Measurements from ENCODE around the gene ARHGEF28.

Gene ARHGEF28

DNA sequence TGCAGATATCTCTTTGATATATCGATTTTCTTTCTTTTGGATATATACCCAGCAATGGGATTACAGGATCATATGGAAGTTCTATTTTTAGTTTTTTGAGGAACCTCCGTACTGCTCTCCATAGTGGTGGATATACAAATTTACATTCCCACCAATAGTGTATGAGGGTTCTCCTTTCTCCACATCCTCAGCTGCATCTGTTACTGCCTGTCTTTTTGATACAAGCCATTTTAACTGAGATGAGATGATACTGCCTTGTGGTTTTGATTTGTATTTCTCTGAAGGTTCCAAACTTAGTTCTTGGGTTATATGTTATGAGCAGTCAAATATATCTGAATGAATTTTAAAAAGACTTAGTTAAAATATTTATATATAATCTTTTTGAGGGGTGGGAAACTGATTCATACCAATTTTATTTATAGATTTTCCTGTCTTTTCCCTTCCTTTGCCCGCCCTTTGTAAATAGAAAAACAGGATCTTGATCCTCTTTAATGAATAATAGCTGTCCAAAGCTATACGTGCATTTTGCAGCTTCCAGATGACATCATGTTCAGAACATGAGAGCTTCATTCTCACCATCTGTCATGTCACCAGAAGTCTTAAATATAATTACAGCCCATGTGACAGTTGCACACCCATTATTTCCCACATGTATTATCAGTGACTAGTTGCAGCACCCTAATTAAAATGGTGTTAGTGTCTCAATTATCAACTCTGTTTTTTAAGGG lies 6.2 kb upstream of the ARHGEF28 start:
- ATAC-seq = no peak
- no peak for TF ChIP-seq ZNF70 (CRISPR knock-in tag; IDR thresholded peaks at IDR 0.05)
- TF ChIP-seq ESRRG (CRISPR knock-in tag; IDR thresholded peaks at IDR 0.05) = no peak
- TF ChIP-seq ZFP30 (CRISPR knock-in tag; IDR thresholded peaks at IDR 0.05) = no peak
- no peak for TF ChIP-seq TSHZ2 (CRISPR knock-in tag; IDR thresholded peaks at IDR 0.05)
- TF ChIP-seq ZNF565 (CRISPR knock-in tag; conservative IDR thresholded peaks at IDR 0.05; ENCODE audit: low read depth) = no peak

DNA sequence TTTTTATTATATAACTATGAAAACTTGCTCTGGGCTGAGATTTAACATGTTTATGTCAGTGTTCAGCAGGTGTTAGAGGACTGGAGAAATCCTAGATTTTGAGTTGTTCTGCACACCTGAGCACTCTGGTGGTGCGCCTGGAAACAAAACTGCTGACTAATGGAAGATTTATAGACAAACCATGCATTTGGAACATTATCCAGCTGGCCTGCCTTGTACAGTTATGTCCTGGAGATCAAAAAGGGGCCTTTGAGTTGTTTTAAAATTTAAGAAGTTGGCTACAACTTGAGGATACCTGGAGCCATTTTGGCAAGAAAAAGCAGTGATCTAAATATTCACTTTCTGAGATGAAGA lies 5.7 kb upstream of the ARHGEF28 start:
- TF ChIP-seq TCF4 (CRISPR knock-in tag; IDR thresholded peaks at IDR 0.05; ENCODE audit: borderline replicate concordance) (no peak), TOX (CRISPR knock-in tag; IDR thresholded peaks at IDR 0.05; ENCODE audit: borderline replicate concordance) (no peak), ZC3H10 (CRISPR knock-in tag; IDR thresholded peaks at IDR 0.05) (no peak), ZNF565 (CRISPR knock-in tag; conservative IDR thresholded peaks at IDR 0.05; ENCODE audit: low read depth) (no peak), ZNF70 (CRISPR knock-in tag; IDR thresholded peaks at IDR 0.05) (no peak), CSRNP3 (CRISPR knock-in tag; IDR thresholded peaks at IDR 0.05) (no peak), PPARA (CRISPR knock-in tag; IDR thresholded peaks at IDR 0.05; ENCODE audit: borderline replicate concordance) (no peak), ZFP3 (CRISPR knock-in tag; IDR thresholded peaks at IDR 0.05) (no peak), CSDC2 (CRISPR knock-in tag; IDR thresholded peaks at IDR 0.05) (no peak), ZNF8 (CRISPR knock-in tag; IDR thresholded peaks at IDR 0.05) (no peak), GLIS3 (CRISPR knock-in tag; IDR thresholded peaks at IDR 0.05) (no peak), ISL1 (CRISPR knock-in tag; IDR thresholded peaks at IDR 0.05) (no peak), RARB (CRISPR knock-in tag; IDR thresholded peaks at IDR 0.05) (no peak), SNAI2 (CRISPR knock-in tag; IDR thresholded peaks at IDR 0.05) (no peak), ESRRG (CRISPR knock-in tag; IDR thresholded peaks at IDR 0.05) (no peak), ARNTL (CRISPR knock-in tag; IDR thresholded peaks at IDR 0.05; ENCODE audit: borderline replicate concordance, low read depth) (no peak)
- no peak for ATAC-seq

DNA sequence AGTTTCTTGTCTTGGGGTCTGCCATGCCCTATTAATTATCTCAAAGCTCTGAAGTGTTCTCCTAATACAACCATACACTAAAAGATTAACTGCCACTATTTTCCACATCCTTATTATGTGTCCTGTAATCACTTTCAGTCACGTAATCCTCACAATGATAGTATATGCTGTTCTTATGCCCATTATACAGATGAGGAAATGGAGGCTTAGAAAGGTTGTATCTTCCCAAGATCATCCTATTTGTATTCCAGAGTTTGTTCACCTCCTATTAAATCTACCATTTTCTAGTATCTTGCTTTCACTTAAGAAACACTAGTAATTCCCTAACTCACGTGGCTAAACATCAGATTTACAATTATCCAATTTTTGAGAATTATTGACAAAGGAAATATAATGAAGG lies 2.9 kb upstream of the ARHGEF28 start:
- no peak for ATAC-seq
- no peak for TF ChIP-seq CREB5 (CRISPR knock-in tag; IDR thresholded peaks at IDR 0.05; ENCODE audit: low read depth)
- no peak for TF ChIP-seq TOX (CRISPR knock-in tag; IDR thresholded peaks at IDR 0.05; ENCODE audit: borderline replicate concordance)
- no peak for TF ChIP-seq ZNF8 (CRISPR knock-in tag; IDR thresholded peaks at IDR 0.05)
- TF ChIP-seq TCF4 (CRISPR knock-in tag; IDR thresholded peaks at IDR 0.05; ENCODE audit: borderline replicate concordance) = no peak

GRCh38 chr5:73623901-73624404 lies 2.0 kb upstream of the ARHGEF28 start:
- ATAC-seq = no peak
- no peak for TF ChIP-seq BACH2 (CRISPR knock-in tag; IDR thresholded peaks at IDR 0.05; ENCODE audit: borderline replicate concordance)
- TF ChIP-seq, protein P1, sequence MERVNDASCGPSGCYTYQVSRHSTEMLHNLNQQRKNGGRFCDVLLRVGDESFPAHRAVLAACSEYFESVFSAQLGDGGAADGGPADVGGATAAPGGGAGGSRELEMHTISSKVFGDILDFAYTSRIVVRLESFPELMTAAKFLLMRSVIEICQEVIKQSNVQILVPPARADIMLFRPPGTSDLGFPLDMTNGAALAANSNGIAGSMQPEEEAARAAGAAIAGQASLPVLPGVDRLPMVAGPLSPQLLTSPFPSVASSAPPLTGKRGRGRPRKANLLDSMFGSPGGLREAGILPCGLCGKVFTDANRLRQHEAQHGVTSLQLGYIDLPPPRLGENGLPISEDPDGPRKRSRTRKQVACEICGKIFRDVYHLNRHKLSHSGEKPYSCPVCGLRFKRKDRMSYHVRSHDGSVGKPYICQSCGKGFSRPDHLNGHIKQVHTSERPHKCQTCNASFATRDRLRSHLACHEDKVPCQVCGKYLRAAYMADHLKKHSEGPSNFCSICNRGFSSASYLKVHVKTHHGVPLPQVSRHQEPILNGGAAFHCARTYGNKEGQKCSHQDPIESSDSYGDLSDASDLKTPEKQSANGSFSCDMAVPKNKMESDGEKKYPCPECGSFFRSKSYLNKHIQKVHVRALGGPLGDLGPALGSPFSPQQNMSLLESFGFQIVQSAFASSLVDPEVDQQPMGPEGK (CRISPR knock-in tag; IDR thresholded peaks at IDR 0.05; ENCODE audit: borderline replicate concordance) = no peak
- no peak for TF ChIP-seq TOX (CRISPR knock-in tag; IDR thresholded peaks at IDR 0.05; ENCODE audit: borderline replicate concordance)
- no peak for TF ChIP-seq TCF4 (CRISPR knock-in tag; IDR thresholded peaks at IDR 0.05; ENCODE audit: borderline replicate concordance)
- no peak for TF ChIP-seq SNAI2 (CRISPR knock-in tag; IDR thresholded peaks at IDR 0.05)
- TF ChIP-seq CSDC2 (CRISPR knock-in tag; IDR thresholded peaks at IDR 0.05) = no peak
- no peak for TF ChIP-seq CSRNP3 (CRISPR knock-in tag; IDR thresholded peaks at IDR 0.05)
- TF ChIP-seq GLIS3 (CRISPR knock-in tag; IDR thresholded peaks at IDR 0.05) = no peak
- TF ChIP-seq RARB (CRISPR knock-in tag; IDR thresholded peaks at IDR 0.05) = no peak
- TF ChIP-seq ARNTL (CRISPR knock-in tag; IDR thresholded peaks at IDR 0.05; ENCODE audit: borderline replicate concordance, low read depth) = no peak
- no peak for TF ChIP-seq ZNF70 (CRISPR knock-in tag; IDR thresholded peaks at IDR 0.05)
- no peak for TF ChIP-seq ISL1 (CRISPR knock-in tag; IDR thresholded peaks at IDR 0.05)
- no peak for TF ChIP-seq ESRRG (CRISPR knock-in tag; IDR thresholded peaks at IDR 0.05)
- no peak for TF ChIP-seq ZNF8 (CRISPR knock-in tag; IDR thresholded peaks at IDR 0.05)
- no peak for TF ChIP-seq ZC3H10 (CRISPR knock-in tag; IDR thresholded peaks at IDR 0.05)
- no peak for TF ChIP-seq TSHZ2 (CRISPR knock-in tag; IDR thresholded peaks at IDR 0.05)
- no peak for TF ChIP-seq ZFP3 (CRISPR knock-in tag; IDR thresholded peaks at IDR 0.05)
- no peak for TF ChIP-seq OSR1 (CRISPR knock-in tag; IDR thresholded peaks at IDR 0.05)
- TF ChIP-seq ZNF565 (CRISPR knock-in tag; conservative IDR thresholded peaks at IDR 0.05; ENCODE audit: low read depth) = no peak
